Loucy (cell line): ENCODE results near the gene AHI1.

Experiments used
- H2AFZ ChIP-seq: fragments of 200-600 bp; sonication (generic); 2 replicates; pipeline ENCODE4 v1.6.0; 2016; ENCODE audit warnings: antibody characterized with exemption, mild to moderate bottlenecking, low read length, moderate library complexity
- H3F3A ChIP-seq: fragments of 200-600 bp; 2 replicates; pipeline ENCODE4 v1.6.0; 2016; ENCODE audit warnings: antibody characterized with exemption, low read depth, mild to moderate bottlenecking
- H3K27me3 ChIP-seq: fragments of 200-600 bp; sonication (generic); 2 replicates; pipeline ENCODE4 v1.6.1; 2014; ENCODE audit warnings: low read length, mild to moderate bottlenecking; ENCODE audit not compliant: insufficient read depth, poor library complexity, severe bottlenecking
- H3K36me3 ChIP-seq: fragments of 200-600 bp; sonication (generic); 2 replicates; pipeline ENCODE4 v1.6.1; 2016; ENCODE audit warnings: low read length; ENCODE audit not compliant: insufficient read depth
- H3K4me1 ChIP-seq: fragments of 200-600 bp; sonication (generic); 2 replicates; pipeline ENCODE4 v1.5.1; 2014; ENCODE audit warnings: low read length, mild to moderate bottlenecking; ENCODE audit not compliant: insufficient read depth, poor library complexity, severe bottlenecking
- H3K4me2 ChIP-seq: fragments of 200-600 bp; sonication (generic); 2 replicates; pipeline ENCODE4 v1.6.0; 2014; ENCODE audit warnings: antibody characterized with exemption, low read length, low read depth, mild to moderate bottlenecking; ENCODE audit not compliant: poor library complexity, severe bottlenecking
- H3K4me3 ChIP-seq: fragments of 200-600 bp; sonication (generic); 2 replicates; pipeline ENCODE4 v1.5.1; 2014; ENCODE audit warnings: low read length, mild to moderate bottlenecking, mixed read lengths; ENCODE audit not compliant: poor library complexity, severe bottlenecking
- H3K79me2 ChIP-seq: fragments of 200-600 bp; sonication (generic); 2 replicates; pipeline ENCODE4 v1.6.1; 2014; ENCODE audit warnings: low read length; ENCODE audit not compliant: insufficient read depth
- H3K9ac ChIP-seq: fragments of 200-600 bp; sonication (generic); 2 replicates; pipeline ENCODE4 v1.6.0; 2014; ENCODE audit warnings: mild to moderate bottlenecking, low read depth, low read length, moderate library complexity; ENCODE audit not compliant: poor library complexity, severe bottlenecking
- H3K9me2 ChIP-seq: fragments of 200-600 bp; sonication (generic); replicated peaks from 2 replicates; pipeline ENCODE4 v1.6.1; 2016; ENCODE audit warnings: low read depth, low read length, mixed read lengths
- H3K9me3 ChIP-seq: fragments of 200-600 bp; sonication (generic); 2 replicates; pipeline ENCODE4 v1.6.1; 2014; ENCODE audit warnings: mild to moderate bottlenecking, antibody characterized with exemption, low read length, low read depth; ENCODE audit not compliant: insufficient read depth
- H4K20me1 ChIP-seq: fragments of 200-600 bp; sonication (generic); 2 replicates; pipeline ENCODE4 v1.6.0; 2014; ENCODE audit warnings: antibody characterized with exemption, low read length, mild to moderate bottlenecking; ENCODE audit not compliant: insufficient read depth, poor library complexity, severe bottlenecking
- EZH2phosphoT487 ChIP-seq: fragments of 200-600 bp; IDR thresholded peaks from 2 replicates; pipeline ENCODE4 v1.6.1; 2018; ENCODE audit warnings: antibody characterized with exemption, mild to moderate bottlenecking, moderate library complexity, borderline replicate concordance
- TF ChIP-seq, protein P1 (sequence below): fragments of 200-600 bp; sonication (generic); conservative IDR thresholded peaks from 2 replicates; pipeline ENCODE4 v1.5.1; 2014; ENCODE audit warnings: mild to moderate bottlenecking, antibody characterized with exemption, low read length

The AHI1 gene

DNA sequence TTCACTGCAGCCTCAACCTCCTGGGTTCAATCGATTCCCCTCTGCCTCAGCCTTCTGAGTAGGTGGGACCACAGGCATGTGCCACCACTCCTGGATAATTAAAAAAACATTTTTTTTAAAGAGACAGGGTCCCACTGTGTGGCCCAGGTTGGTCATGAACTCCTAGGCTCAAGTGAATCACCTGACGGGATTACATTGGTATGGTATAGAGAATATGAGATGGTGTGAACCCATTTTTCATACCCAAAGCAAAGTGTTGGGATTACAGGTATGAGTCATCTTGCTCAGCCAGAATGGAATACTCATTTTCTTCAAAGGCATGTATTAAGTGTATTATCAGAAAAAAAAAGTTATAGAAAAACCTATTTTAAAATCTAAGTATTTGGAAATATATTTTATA, 114.2 kb downstream of the AHI1 start:
- H3K79me2 ChIP-seq: no peaks in the 10 kb centered on the region
- no peaks in the 10 kb centered on the region for H3K36me3 ChIP-seq
- H4K20me1 ChIP-seq: no peaks in the 10 kb centered on the region
- TF ChIP-seq, protein P1, sequence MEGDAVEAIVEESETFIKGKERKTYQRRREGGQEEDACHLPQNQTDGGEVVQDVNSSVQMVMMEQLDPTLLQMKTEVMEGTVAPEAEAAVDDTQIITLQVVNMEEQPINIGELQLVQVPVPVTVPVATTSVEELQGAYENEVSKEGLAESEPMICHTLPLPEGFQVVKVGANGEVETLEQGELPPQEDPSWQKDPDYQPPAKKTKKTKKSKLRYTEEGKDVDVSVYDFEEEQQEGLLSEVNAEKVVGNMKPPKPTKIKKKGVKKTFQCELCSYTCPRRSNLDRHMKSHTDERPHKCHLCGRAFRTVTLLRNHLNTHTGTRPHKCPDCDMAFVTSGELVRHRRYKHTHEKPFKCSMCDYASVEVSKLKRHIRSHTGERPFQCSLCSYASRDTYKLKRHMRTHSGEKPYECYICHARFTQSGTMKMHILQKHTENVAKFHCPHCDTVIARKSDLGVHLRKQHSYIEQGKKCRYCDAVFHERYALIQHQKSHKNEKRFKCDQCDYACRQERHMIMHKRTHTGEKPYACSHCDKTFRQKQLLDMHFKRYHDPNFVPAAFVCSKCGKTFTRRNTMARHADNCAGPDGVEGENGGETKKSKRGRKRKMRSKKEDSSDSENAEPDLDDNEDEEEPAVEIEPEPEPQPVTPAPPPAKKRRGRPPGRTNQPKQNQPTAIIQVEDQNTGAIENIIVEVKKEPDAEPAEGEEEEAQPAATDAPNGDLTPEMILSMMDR: no peak
- TF ChIP-seq EZH2phosphoT487: no peak
- H3K9ac ChIP-seq: no peak overlapping the region
- H3K4me1 ChIP-seq: peaks cover 7% of the 10 kb centered on the region
- H3K27me3 ChIP-seq: no peaks in the 10 kb centered on the region
- no peaks in the 10 kb centered on the region for H3K9me2 ChIP-seq
- H3K9me3 ChIP-seq: no peaks in the 10 kb centered on the region
- 0 out of 2 replicates have a peak, but pooled peaks cover 2% of the 10 kb centered on the region for H3F3A ChIP-seq
- H2AFZ ChIP-seq: no peak overlapping the region
- H3K4me3 ChIP-seq: no peak overlapping the region
- H3K4me2 ChIP-seq: no peak overlapping the region

DNA sequence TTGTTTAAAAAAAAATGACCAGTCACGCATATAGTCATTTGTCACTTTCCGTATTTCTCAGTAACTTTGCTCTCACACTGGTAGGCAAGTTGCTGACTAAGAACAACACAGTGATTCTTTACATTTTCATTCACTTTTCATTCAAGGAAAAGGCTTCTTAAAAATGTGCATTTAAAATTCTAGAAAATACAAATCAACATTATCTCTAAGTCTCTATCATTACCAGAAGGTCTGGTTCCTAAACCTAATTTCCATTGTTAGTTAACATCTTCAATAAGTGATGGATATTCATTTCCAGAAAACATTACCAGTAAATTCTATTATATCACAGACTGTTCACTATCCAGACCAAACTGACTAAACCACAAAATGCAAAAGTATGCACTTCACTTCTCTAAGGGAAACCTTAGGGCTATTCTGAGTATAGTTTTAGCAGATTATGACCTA, 115.3 kb downstream of the AHI1 start:
- no peaks in the 10 kb centered on the region for H4K20me1 ChIP-seq
- no peak for TF ChIP-seq EZH2phosphoT487
- TF ChIP-seq, protein P1: no peak
- H3K4me3 ChIP-seq: no peak overlapping the region
- H3K9ac ChIP-seq: no peak overlapping the region
- no peak overlapping the region for H2AFZ ChIP-seq
- H3K4me2 ChIP-seq: no peak overlapping the region
- H3K27me3 ChIP-seq: no peaks in the 10 kb centered on the region
- peaks cover 7% of the 10 kb centered on the region for H3K4me1 ChIP-seq
- 0 out of 2 replicates have a peak, but pooled peaks cover 2% of the 10 kb centered on the region for H3F3A ChIP-seq
- H3K79me2 ChIP-seq: no peaks in the 10 kb centered on the region
- no peaks in the 10 kb centered on the region for H3K9me3 ChIP-seq
- no peaks in the 10 kb centered on the region for H3K9me2 ChIP-seq
- H3K36me3 ChIP-seq: no peaks in the 10 kb centered on the region

DNA sequence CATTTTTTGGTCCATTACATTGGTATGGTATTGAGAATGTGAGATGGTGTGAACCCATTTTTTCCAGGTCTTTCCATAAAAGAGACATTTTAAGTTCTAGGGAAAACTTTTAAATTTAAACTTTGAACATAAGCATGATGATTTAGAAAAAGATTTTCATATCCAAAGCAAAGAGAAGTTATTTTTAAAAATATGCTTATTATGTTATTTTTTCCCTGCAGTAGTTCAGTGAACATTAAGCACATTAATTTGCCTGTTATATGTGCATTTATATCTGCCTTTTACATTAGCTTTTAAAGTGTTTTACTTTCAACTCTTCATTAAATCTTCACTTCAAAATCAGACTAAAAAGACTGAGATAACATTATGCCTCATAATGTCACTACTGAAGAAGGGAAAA, 116.7 kb downstream of the AHI1 start:
- no peaks in the 10 kb centered on the region for H3K36me3 ChIP-seq
- H3K9me3 ChIP-seq: no peaks in the 10 kb centered on the region
- no peak overlapping the region for H2AFZ ChIP-seq
- H3K4me1 ChIP-seq: peaks cover 7% of the 10 kb centered on the region
- H3K4me3 ChIP-seq: no peak overlapping the region
- no peaks in the 10 kb centered on the region for H3K79me2 ChIP-seq
- no peak overlapping the region for H3K9ac ChIP-seq
- H3K9me2 ChIP-seq: no peaks in the 10 kb centered on the region
- 0 out of 2 replicates have a peak, but pooled peaks cover 2% of the 10 kb centered on the region for H3F3A ChIP-seq
- TF ChIP-seq EZH2phosphoT487: no peak
- TF ChIP-seq, protein P1: no peak
- no peak overlapping the region for H3K4me2 ChIP-seq
- no peaks in the 10 kb centered on the region for H3K27me3 ChIP-seq
- no peaks in the 10 kb centered on the region for H4K20me1 ChIP-seq
